ENCODE measurements around the gene TNS3.

Gene TNS3

DNA sequence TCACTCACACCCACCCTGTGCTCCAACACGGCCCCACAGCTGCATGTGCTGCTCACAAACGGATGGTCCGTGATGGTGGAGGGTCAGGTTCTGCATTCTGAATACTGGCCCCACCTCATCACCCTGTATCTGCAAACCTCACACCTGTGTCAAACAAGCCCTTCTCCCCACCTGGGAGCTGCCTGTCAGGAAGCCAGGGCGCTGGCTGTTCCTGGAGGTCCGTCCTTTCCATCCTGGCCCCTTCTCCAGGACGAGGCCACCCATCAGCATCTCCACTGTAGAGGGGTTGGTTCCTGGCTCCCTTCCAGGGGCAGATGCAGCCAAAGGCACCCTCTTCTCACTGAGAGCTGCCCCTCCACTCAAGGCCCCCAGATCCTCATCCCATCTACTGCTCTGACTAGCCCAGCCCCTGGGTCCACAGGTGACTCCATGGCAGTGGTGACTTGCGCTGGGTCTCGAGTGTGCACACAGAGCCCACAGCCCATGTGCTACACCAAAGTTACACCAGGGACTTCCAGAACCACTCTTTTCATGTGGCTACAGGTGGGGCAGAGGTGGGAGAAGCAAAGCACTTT is 229.4 kb downstream of the TNS3 start:
- TF ChIP-seq EZH2 (optimal IDR thresholded peaks at IDR 0.05; ENCODE audit: low read depth, low read length), result no peak
- TF ChIP-seq EZH2phosphoT487 (IDR thresholded peaks at IDR 0.05; ENCODE audit: low read length), result no peak
- TF ChIP-seq, protein P1, sequence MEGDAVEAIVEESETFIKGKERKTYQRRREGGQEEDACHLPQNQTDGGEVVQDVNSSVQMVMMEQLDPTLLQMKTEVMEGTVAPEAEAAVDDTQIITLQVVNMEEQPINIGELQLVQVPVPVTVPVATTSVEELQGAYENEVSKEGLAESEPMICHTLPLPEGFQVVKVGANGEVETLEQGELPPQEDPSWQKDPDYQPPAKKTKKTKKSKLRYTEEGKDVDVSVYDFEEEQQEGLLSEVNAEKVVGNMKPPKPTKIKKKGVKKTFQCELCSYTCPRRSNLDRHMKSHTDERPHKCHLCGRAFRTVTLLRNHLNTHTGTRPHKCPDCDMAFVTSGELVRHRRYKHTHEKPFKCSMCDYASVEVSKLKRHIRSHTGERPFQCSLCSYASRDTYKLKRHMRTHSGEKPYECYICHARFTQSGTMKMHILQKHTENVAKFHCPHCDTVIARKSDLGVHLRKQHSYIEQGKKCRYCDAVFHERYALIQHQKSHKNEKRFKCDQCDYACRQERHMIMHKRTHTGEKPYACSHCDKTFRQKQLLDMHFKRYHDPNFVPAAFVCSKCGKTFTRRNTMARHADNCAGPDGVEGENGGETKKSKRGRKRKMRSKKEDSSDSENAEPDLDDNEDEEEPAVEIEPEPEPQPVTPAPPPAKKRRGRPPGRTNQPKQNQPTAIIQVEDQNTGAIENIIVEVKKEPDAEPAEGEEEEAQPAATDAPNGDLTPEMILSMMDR (IDR thresholded peaks at IDR 0.05; ENCODE audit: low read length), result no peak

DNA sequence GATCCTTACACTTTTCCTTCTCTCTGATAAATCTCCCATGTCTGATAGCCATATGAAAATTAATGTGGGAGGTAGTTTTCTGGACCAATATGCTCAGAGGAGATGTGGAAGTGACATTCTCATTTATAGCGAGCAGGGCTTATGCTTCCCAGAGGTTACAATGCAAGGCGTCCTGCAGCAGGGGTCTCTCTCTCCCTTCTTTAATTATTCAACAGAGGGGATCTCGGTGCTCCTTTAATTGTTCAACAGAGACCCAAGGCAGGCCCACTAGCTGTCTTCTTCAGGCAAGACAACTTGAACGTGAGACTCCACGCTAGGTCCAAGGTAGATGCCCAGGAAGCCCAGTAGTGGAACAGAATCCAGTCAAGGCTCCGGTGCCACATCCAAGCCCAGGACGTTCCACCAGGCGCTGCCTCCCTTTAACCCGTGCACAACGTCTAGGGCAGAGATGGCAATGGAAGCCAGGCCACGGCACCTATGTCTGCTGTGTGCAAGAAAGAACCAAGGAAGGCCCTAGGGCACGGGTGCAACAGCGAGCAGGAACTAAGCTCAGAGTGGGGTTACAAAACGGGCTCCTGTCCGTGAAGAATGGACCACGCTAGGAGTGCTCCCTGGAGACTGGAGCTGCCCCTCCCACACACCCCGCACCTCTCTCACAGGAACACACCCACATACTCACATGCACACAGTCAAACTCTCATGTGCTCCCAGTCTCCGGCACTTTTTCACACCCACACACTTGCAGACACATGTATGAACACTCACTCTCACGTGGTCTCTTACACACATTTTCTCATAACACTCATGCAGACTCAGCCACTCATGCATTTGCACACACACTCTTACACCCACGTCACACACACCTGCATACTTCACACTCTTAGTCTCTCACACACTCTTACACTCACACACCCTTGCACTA is 230.4 kb downstream of the TNS3 start:
- DNase-seq, result no peak
- no peak overlapping the region for H2AFZ ChIP-seq (ENCODE audit: low read length)
- H3K4me3 ChIP-seq (ENCODE audit: low read length), result no peak overlapping the region
- TF ChIP-seq, protein P1 (IDR thresholded peaks at IDR 0.05; ENCODE audit: low read length), result no peak
- peaks cover 21% of the 10 kb centered on the region for H3K36me3 ChIP-seq (replicated peaks; ENCODE audit: insufficient read depth, low read length)
- no peak overlapping the region for H3K27ac ChIP-seq (ENCODE audit: low read length)
- H3K4me2 ChIP-seq (ENCODE audit: low read depth, low read length), result no peak overlapping the region
- H3K79me2 ChIP-seq (ENCODE audit: low read length), result peaks cover 94% of the 10 kb centered on the region
- H3K4me1 ChIP-seq (ENCODE audit: low read length), result no peaks in the 10 kb centered on the region
- peaks cover 7% of the 10 kb centered on the region; the same call in 1 of the 2 replicates for H4K20me1 ChIP-seq (ENCODE audit: insufficient read depth, low read length)
- H3F3A ChIP-seq (ENCODE audit: insufficient read depth, low read length), result 0 out of 2 replicates have a peak, but pooled peaks cover 4% of the 10 kb centered on the region
- no peaks in the 10 kb centered on the region for H3K9me3 ChIP-seq (replicated peaks; ENCODE audit: insufficient read depth, low read length)
- no peaks in the 10 kb centered on the region for H3K9me2 ChIP-seq (replicated peaks; ENCODE audit: insufficient read depth, low read length)
- H3K27me3 ChIP-seq (replicated peaks; ENCODE audit: insufficient read depth, low read length), result no peaks in the 10 kb centered on the region
- no peak overlapping the region for H3K9ac ChIP-seq (ENCODE audit: low read length)

More for the DNA sequence above, 229.4 kb downstream of the TNS3 start:
- no peak overlapping the region for H3K27ac ChIP-seq (ENCODE audit: low read length)
- peaks cover 7% of the 10 kb centered on the region for H4K20me1 ChIP-seq (ENCODE audit: insufficient read depth, low read length)
- H3F3A ChIP-seq (ENCODE audit: insufficient read depth, low read length), result 0 out of 2 replicates have a peak, but pooled peaks cover 4% of the 10 kb centered on the region
- H2AFZ ChIP-seq (ENCODE audit: low read length), result no peak overlapping the region
- no peaks in the 10 kb centered on the region for H3K4me1 ChIP-seq (ENCODE audit: low read length)
- H3K36me3 ChIP-seq (replicated peaks; ENCODE audit: insufficient read depth, low read length), result peaks cover 22% of the 10 kb centered on the region
- H3K27me3 ChIP-seq (replicated peaks; ENCODE audit: insufficient read depth, low read length), result no peaks in the 10 kb centered on the region
- no peaks in the 10 kb centered on the region for H3K9me2 ChIP-seq (replicated peaks; ENCODE audit: insufficient read depth, low read length)
- H3K4me3 ChIP-seq (ENCODE audit: low read length), result no peak overlapping the region
- H3K9ac ChIP-seq (ENCODE audit: low read length), result no peak overlapping the region
- H3K79me2 ChIP-seq (ENCODE audit: low read length), result peaks cover 95% of the 10 kb centered on the region
- no peak for DNase-seq
- H3K9me3 ChIP-seq (replicated peaks; ENCODE audit: insufficient read depth, low read length), result no peaks in the 10 kb centered on the region
- H3K4me2 ChIP-seq (ENCODE audit: low read depth, low read length), result no peak overlapping the region

GRCh38 chr7:47350425-47350824 is 231.5 kb downstream of the TNS3 start:
- Histone ChIP-seq H4K20me1 (ENCODE audit: insufficient read depth, low read length) (peaks cover 5% of the 10 kb centered on the region; the same call in 1 of the 2 replicates), H3K9me3 (replicated peaks; ENCODE audit: insufficient read depth, low read length) (no peaks in the 10 kb centered on the region), H3K9me2 (replicated peaks; ENCODE audit: insufficient read depth, low read length) (no peaks in the 10 kb centered on the region), H3K79me2 (ENCODE audit: low read length) (peaks cover 94% of the 10 kb centered on the region), H3K4me2 (ENCODE audit: low read depth, low read length) (no peak overlapping the region), H3K9ac (ENCODE audit: low read length) (no peak overlapping the region), H3K4me1 (ENCODE audit: low read length) (no peaks in the 10 kb centered on the region), H2AFZ (ENCODE audit: low read length) (no peak overlapping the region), H3K4me3 (ENCODE audit: low read length) (no peak overlapping the region), H3K27ac (ENCODE audit: low read length) (no peak overlapping the region), H3K27me3 (replicated peaks; ENCODE audit: insufficient read depth, low read length) (no peaks in the 10 kb centered on the region), H3K36me3 (replicated peaks; ENCODE audit: insufficient read depth, low read length) (peaks cover 17% of the 10 kb centered on the region; the same call in 1 of the 2 replicates), H3F3A (ENCODE audit: insufficient read depth, low read length) (0 out of 2 replicates have a peak, but pooled peaks cover 4% of the 10 kb centered on the region)
- DNase-seq, result no peak
- TF ChIP-seq EZH2 (optimal IDR thresholded peaks at IDR 0.05; ENCODE audit: low read depth, low read length), result no peak
- TF ChIP-seq, protein P1 (IDR thresholded peaks at IDR 0.05; ENCODE audit: low read length), result no peak
- no peak for TF ChIP-seq EZH2phosphoT487 (IDR thresholded peaks at IDR 0.05; ENCODE audit: low read length)
